Limb (tissue), 2 donors: ENCODE results near the gene SAPCD1.
A peak's percentile ranks its signal among the peaks of the same experiment; 100 is the strongest.

ENCODE experiments used
- DNase-seq, 2 donors: peaks; one replicate each; pipeline ENCODE4 v3.0.0-alpha.2; 2016; ENCODE audit errors: extremely low spot score in 2 of 2

The SAPCD1 gene

GRCh38 chr6:31729515-31729978 is 32.9 kb upstream of the SAPCD1 start:
- DNase-seq, result peak; percentile 84 to 92

GRCh38 chr6:31729979-31730630 is 32.4 kb upstream of the SAPCD1 start:
- DNase-seq, result peak; percentile 93 to 95

- DNase-seq, result no peak
Observed at GRCh38 chr6:31730631-31731086, 31.8 kb upstream of the SAPCD1 start.

GRCh38 chr6:31732029-31732428 is 30.4 kb upstream of the SAPCD1 start:
- no peak for DNase-seq

- DNase-seq, result no peak
Observed at GRCh38 chr6:31733734-31734133, 28.7 kb upstream of the SAPCD1 start.

GRCh38 chr6:31734247-31734820 is 28.1 kb upstream of the SAPCD1 start:
- no peak for DNase-seq

GRCh38 chr6:31734821-31735406 is 27.5 kb upstream of the SAPCD1 start:
- peak; percentile 15 to 67 for DNase-seq

GRCh38 chr6:31736021-31736767 is 26.3 kb upstream of the SAPCD1 start, which contains the start of gene CLIC1:
CLIC1 (minus strand) TSS chr6:31736530; CDS start chr6:31736300, 230 bp downstream.
- peak; percentile 79 to 89 for DNase-seq

GRCh38 chr6:31736768-31737314 is 25.6 kb upstream of the SAPCD1 start:
- no peak for DNase-seq

- peak; percentile 10 to 55 for DNase-seq
Observed at GRCh38 chr6:31737315-31737990, 25.0 kb upstream of the SAPCD1 start.

GRCh38 chr6:31737991-31738979 is 24.2 kb upstream of the SAPCD1 start:
- DNase-seq, result peak; percentile 58 to 65

GRCh38 chr6:31739639-31740396 is 22.6 kb upstream of the SAPCD1 start, which contains the start of gene MSH5:
MSH5 (plus strand) TSS chr6:31740005; CDS start chr6:31740467, 462 bp downstream.
- peak; percentile 98 to 100 for DNase-seq

GRCh38 chr6:31740397-31741223 is 21.8 kb upstream of the SAPCD1 start:
- no peak for DNase-seq

GRCh38 chr6:31741815-31742214 is 20.6 kb upstream of the SAPCD1 start:
- no peak for DNase-seq

- DNase-seq, result no peak
Observed at GRCh38 chr6:31742894-31743293, 19.6 kb upstream of the SAPCD1 start.

GRCh38 chr6:31744422-31744821 is 18.0 kb upstream of the SAPCD1 start:
- no peak for DNase-seq

GRCh38 chr6:31749301-31750036 is 13.0 kb upstream of the SAPCD1 start:
- no peak for DNase-seq
